Panc1 (cell line): Measurements from ENCODE around the gene SUGCT.

Experiments
- REST ChIP-seq, 2 experiments: IDR thresholded peaks; 2 replicates each; pipeline ENCODE4 v1.6.1; 2011 to 2012; ENCODE audit warnings: low read depth in 2 of 2, control low read depth in 1 of 2, low read length in 1 of 2, mild to moderate bottlenecking in 1 of 2, moderate library complexity in 1 of 2; ENCODE audit not compliant: insufficient read depth in 1 of 2
- TCF7L2 ChIP-seq: IDR thresholded peaks from 2 replicates; pipeline ENCODE4 v1.6.1; 2011; ENCODE audit warnings: mild to moderate bottlenecking, low read depth, low read length, inconsistent platforms
- TF ChIP-seq, protein P1 (sequence below): fragments of 450-650 bp; IDR thresholded peaks from 2 replicates; pipeline ENCODE4 v1.5.1; 2017; ENCODE audit warnings: mild to moderate bottlenecking

- TF ChIP-seq, protein P1, sequence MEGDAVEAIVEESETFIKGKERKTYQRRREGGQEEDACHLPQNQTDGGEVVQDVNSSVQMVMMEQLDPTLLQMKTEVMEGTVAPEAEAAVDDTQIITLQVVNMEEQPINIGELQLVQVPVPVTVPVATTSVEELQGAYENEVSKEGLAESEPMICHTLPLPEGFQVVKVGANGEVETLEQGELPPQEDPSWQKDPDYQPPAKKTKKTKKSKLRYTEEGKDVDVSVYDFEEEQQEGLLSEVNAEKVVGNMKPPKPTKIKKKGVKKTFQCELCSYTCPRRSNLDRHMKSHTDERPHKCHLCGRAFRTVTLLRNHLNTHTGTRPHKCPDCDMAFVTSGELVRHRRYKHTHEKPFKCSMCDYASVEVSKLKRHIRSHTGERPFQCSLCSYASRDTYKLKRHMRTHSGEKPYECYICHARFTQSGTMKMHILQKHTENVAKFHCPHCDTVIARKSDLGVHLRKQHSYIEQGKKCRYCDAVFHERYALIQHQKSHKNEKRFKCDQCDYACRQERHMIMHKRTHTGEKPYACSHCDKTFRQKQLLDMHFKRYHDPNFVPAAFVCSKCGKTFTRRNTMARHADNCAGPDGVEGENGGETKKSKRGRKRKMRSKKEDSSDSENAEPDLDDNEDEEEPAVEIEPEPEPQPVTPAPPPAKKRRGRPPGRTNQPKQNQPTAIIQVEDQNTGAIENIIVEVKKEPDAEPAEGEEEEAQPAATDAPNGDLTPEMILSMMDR, result no peak
- no peak for TF ChIP-seq REST (IDR thresholded peaks at IDR 0.05; ENCODE audit: insufficient read depth in 1 of 2, low read depth in 2 of 2, low read length in 1 of 2)
- TF ChIP-seq TCF7L2, result no peak
These were observed 392.3 kb downstream of the SUGCT start for GRCh38 chr7:40526951-40527715.
